Glutamatergic neuron (in vitro differentiated cells): Measurements from ENCODE around the gene SLC2A5. TPM values are rescaled to one million over a fixed set of nuclear protein-coding genes. Genes with fewer than 3 reads are reported as not detected.

Experiments
- DNase-seq: peaks from one replicate; pipeline ENCODE4 v3.0.0; 2022
- H3K27ac Mint-ChIP-seq: one replicate; pipeline ENCODE4 v1.8.0; 2020; ENCODE audit warnings: mild to moderate bottlenecking, mixed read lengths, inconsistent platforms; ENCODE audit not compliant: unreplicated experiment
- H3K27me3 Mint-ChIP-seq: one replicate; pipeline ENCODE4 v1.8.0; 2020; ENCODE audit warnings: mild to moderate bottlenecking, moderate library complexity, mixed read lengths, inconsistent platforms; ENCODE audit not compliant: unreplicated experiment
- H3K36me3 Mint-ChIP-seq: one replicate; pipeline ENCODE4 v1.8.0; 2020; ENCODE audit warnings: mild to moderate bottlenecking, mixed read lengths, inconsistent platforms; ENCODE audit not compliant: unreplicated experiment
- H3K4me1 Mint-ChIP-seq: one replicate; pipeline ENCODE4 v1.8.0; 2020; ENCODE audit warnings: mild to moderate bottlenecking, low read depth, mixed read lengths, inconsistent platforms; ENCODE audit not compliant: unreplicated experiment
- H3K4me3 Mint-ChIP-seq: one replicate; pipeline ENCODE4 v1.8.0; 2020; ENCODE audit warnings: mild to moderate bottlenecking, mixed read lengths, inconsistent platforms; ENCODE audit not compliant: unreplicated experiment
- H3K9me3 Mint-ChIP-seq: one replicate; pipeline ENCODE4 v1.8.0; 2020; ENCODE audit warnings: mild to moderate bottlenecking, moderate library complexity, mixed read lengths, inconsistent platforms; ENCODE audit not compliant: unreplicated experiment
- total RNA-seq: library from RNA; stranded (reverse); fragmentation: NEBNext Ultra II Directional; extraction: Animal tissue kit (Norgen Biotek cat#: 25700); gene quantifications from one replicate; pipeline ENCODE4 v1.2.1, GENCODE V29; 2021; ENCODE audit not compliant: unreplicated experiment
- TF ChIP-seq, protein P1 (sequence below): fragments of 200-600 bp; sonication (generic); IDR thresholded peaks from one replicate; pipeline ENCODE4 v1.5.0; 2021; ENCODE audit not compliant: partially characterized antibody, unreplicated experiment

SLC2A5 gene
- total RNA-seq, 1 donor from 2014 or later, result 0.64 TPM

DNA sequence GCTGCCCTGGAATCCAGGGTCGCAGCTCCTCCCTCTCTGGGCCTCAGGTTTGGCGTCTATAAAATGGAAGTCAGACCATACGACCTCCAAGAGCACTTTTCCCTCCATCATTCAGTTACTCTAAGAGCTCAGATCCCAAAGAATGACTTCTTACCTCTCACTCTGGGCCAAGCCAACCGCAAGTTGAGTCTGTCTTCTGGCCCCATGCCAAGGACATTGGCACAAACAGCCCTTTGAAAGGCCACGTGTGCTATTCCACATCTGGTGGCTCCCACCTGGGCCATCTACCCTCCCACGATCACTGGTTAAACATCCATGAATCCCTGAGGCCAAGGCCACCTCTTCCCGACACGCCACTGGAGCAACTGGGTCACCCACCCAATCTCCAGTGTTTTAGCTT lies 55.6 kb downstream of the SLC2A5 start:
- Mint-ChIP-seq H3K4me3 (no peak overlapping the region), H3K27ac (no peak overlapping the region), H3K27me3 (peaks cover 10% of the 10 kb centered on the region), H3K36me3 (no peaks in the 10 kb centered on the region), H3K9me3 (peaks cover 4% of the 10 kb centered on the region), H3K4me1 (peaks cover 3% of the 10 kb centered on the region)
- TF ChIP-seq, protein P1, sequence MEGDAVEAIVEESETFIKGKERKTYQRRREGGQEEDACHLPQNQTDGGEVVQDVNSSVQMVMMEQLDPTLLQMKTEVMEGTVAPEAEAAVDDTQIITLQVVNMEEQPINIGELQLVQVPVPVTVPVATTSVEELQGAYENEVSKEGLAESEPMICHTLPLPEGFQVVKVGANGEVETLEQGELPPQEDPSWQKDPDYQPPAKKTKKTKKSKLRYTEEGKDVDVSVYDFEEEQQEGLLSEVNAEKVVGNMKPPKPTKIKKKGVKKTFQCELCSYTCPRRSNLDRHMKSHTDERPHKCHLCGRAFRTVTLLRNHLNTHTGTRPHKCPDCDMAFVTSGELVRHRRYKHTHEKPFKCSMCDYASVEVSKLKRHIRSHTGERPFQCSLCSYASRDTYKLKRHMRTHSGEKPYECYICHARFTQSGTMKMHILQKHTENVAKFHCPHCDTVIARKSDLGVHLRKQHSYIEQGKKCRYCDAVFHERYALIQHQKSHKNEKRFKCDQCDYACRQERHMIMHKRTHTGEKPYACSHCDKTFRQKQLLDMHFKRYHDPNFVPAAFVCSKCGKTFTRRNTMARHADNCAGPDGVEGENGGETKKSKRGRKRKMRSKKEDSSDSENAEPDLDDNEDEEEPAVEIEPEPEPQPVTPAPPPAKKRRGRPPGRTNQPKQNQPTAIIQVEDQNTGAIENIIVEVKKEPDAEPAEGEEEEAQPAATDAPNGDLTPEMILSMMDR, result no peak
- no peak for DNase-seq

DNA sequence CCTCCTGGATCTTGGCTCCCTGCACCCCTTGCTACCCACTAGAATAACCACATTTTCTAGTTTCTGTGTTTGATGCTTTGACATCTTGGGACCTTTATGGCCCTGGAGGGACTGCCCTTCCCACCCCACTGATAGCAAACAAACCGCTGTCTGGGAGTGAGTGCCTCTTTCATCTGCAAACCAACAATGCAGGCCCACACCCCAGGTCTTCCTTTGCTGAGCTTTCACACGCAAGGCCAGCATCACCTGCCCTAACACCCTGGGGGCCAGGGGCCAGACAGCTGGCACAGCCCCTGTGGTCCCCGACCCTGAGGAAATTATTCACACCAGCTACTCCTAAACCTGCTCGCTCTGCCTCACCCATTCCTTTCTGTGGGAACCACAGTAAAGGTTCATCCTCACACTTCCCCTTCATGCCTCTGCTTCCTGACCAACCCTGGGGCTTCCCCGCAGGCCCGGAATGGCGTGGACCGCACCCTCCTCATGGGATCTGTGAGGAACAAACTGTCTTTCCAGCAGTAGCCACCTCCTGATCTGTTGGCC lies 58.6 kb downstream of the SLC2A5 start:
- H3K27me3 Mint-ChIP-seq, result peaks cover 13% of the 10 kb centered on the region
- TF ChIP-seq, protein P1, result no peak
- H3K9me3 Mint-ChIP-seq, result peaks cover 6% of the 10 kb centered on the region
- no peak overlapping the region for H3K4me3 Mint-ChIP-seq
- H3K27ac Mint-ChIP-seq, result no peak overlapping the region
- peaks cover 3% of the 10 kb centered on the region for H3K4me1 Mint-ChIP-seq
- DNase-seq, result no peak
- H3K36me3 Mint-ChIP-seq, result no peaks in the 10 kb centered on the region

DNA sequence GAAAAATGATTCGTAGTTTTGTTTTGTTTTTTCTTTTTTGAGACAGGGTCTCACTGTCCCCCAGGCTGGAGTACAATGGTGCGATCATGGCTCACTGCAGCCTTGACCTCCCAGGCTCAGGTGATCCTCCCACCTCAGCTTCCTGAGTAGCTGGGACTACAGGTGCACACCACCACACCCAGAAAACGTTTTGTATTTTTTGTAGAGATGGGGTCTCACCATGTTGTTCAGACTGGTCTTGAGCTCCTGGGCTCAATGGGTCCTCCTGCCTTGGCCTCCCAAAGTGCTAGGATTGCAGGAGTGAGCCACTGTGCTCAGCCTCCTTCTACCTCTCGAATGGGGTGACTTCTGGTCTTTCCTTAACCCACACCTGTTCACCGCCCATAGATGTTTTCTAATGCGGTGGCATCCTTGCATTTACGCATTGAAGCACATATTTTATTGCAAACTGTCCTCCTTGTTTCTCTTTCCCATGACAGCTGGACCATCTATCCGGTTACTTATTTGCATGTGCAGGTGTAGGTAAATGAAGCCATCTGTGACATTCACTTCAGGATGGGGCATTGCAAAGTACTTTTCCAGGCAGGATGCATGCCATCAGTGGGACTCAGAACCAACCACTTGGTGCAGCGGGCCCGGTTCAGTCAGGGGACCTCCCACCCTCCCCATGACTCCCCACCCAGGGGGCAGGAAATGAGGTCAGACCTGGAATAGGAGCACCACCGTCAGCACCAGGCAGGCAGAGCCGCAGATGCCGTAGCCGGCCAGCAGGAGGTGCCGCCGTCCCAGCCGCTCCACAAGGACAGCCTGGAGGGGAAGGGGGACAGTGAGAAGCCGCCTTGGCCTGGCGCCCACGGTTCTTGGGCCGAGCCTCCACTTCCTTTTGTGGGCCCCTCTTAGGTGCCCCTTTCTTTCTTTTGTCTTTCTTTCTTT lies 59.7 kb downstream of the SLC2A5 start:
- no peak overlapping the region for H3K27ac Mint-ChIP-seq
- H3K9me3 Mint-ChIP-seq, result peaks cover 6% of the 10 kb centered on the region
- peaks cover 3% of the 10 kb centered on the region for H3K4me1 Mint-ChIP-seq
- no peaks in the 10 kb centered on the region for H3K36me3 Mint-ChIP-seq
- peaks cover 11% of the 10 kb centered on the region for H3K27me3 Mint-ChIP-seq
- TF ChIP-seq, protein P1, result peak; percentile 50
- H3K4me3 Mint-ChIP-seq, result no peak overlapping the region
- peak; percentile 50 for DNase-seq

DNA sequence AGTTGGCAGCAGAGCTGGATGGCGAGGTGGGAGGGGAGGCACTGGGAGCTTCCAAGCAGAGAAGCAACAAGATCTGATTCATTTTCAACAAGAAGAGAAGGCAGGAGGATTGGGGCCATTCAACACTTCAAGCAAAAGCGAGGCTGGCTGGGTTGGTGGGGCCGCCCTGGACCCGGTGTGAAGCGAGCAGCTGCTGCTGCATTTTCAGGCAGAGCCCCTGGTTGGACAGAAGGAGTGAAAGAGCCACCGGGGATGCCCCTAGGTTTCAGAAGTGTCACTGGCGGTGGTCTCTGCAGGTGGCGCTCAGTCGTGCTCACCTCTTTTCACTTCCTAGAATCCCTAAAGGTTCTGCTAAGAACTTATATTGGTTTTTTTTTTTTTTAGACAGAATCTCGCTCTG lies 61.2 kb downstream of the SLC2A5 start:
- TF ChIP-seq, protein P1, result no peak
- Mint-ChIP-seq H3K36me3 (no peaks in the 10 kb centered on the region), H3K27ac (no peak overlapping the region)

More for the DNA sequence above, 61.2 kb downstream of the SLC2A5 start:
- no peak for DNase-seq
- Mint-ChIP-seq H3K9me3 (peaks cover 6% of the 10 kb centered on the region), H3K4me3 (no peak overlapping the region), H3K27me3 (peaks cover 8% of the 10 kb centered on the region), H3K4me1 (peaks cover 3% of the 10 kb centered on the region)
